Skin epidermis (tissue), 12 donors: ENCODE measurements around the gene TRIP4.
"Not testable (repeated sequence)": the region's sequence is repeated elsewhere in the genome, so short reads cannot be mapped to it uniquely, and the experiment has no call there.

Experiments used
- H3K27ac ChIP-seq, 21 experiments: fragments of 200-600 bp; sonication (generic) in 11 of 21; one replicate each; pipeline ENCODE4 v1.5.0; 2020; ENCODE audit warnings: mild to moderate bottlenecking in 3 of 21, inconsistent platforms in 2 of 21, moderate library complexity in 2 of 21
- H3K4me3 ChIP-seq, 7 experiments: fragments of 200-600 bp; sonication (generic) in 2 of 7; one replicate each; pipeline ENCODE4 v1.5.0; 2020; ENCODE audit warnings: inconsistent platforms in 2 of 7, mild to moderate bottlenecking in 2 of 7, moderate library complexity in 1 of 7

Gene TRIP4

GRCh38 chr15:64380130-64380870 is 7.3 kb upstream of the TRIP4 start:
- peak overlapping the region in 2 of 21 experiments; percentile 35 to 63 for H3K27ac ChIP-seq
- peak overlapping the region; percentile 52 to 76 (median 58) for H3K4me3 ChIP-seq

- Histone ChIP-seq H3K27ac (peak within 1 kb of the TSS in 6 of 21 experiments; percentile 18 to 63 (median 32)), H3K4me3 (peak within 1 kb of the TSS; percentile 52 to 76 (median 58))
Observed at GRCh38 chr15:64381000-64381751, 6.5 kb upstream of the TRIP4 start, which contains the start of gene PCLAF. TSS of gene PCLAF (minus strand) at chr15:64381441. CDS start at chr15:64381371, 70 bp downstream.

GRCh38 chr15:64383760-64384159 is 3.9 kb upstream of the TRIP4 start:
- Histone ChIP-seq H3K27ac (no peak overlapping the region), H3K4me3 (no peak overlapping the region)

- H3K27ac ChIP-seq = no peak overlapping the region
- no peak overlapping the region for H3K4me3 ChIP-seq
Observed at GRCh38 chr15:64386291-64386690, 1.3 kb upstream of the TRIP4 start.

GRCh38 chr15:64389036-64389435 is 1.4 kb downstream of the TRIP4 start:
- Histone ChIP-seq H3K27ac (no peak overlapping the region), H3K4me3 (no peak overlapping the region)

- H3K27ac ChIP-seq, H3K4me3 ChIP-seq: not testable (repeated sequence)
Observed at GRCh38 chr15:64392471-64392870, 4.8 kb downstream of the TRIP4 start.

- H3K27ac ChIP-seq = no peak overlapping the region
- no peak overlapping the region for H3K4me3 ChIP-seq
Observed at GRCh38 chr15:64396789-64397188, 9.2 kb downstream of the TRIP4 start.

GRCh38 chr15:64398575-64398974 is 10.9 kb downstream of the TRIP4 start:
- H3K4me3 ChIP-seq = no peak overlapping the region
- H3K27ac ChIP-seq = no peak overlapping the region

- Histone ChIP-seq H3K27ac (no peak overlapping the region), H3K4me3 (no peak overlapping the region)
Observed at GRCh38 chr15:64400583-64400982, 12.9 kb downstream of the TRIP4 start.

GRCh38 chr15:64412216-64412615 is 24.6 kb downstream of the TRIP4 start:
- no peak overlapping the region for H3K4me3 ChIP-seq
- H3K27ac ChIP-seq = no peak overlapping the region

- H3K4me3 ChIP-seq = no peak overlapping the region
- no peak overlapping the region for H3K27ac ChIP-seq
Observed at GRCh38 chr15:64422697-64423096, 35.1 kb downstream of the TRIP4 start.

- Histone ChIP-seq H3K27ac (no peak overlapping the region), H3K4me3 (no peak overlapping the region)
Observed at GRCh38 chr15:64423970-64424369, 36.3 kb downstream of the TRIP4 start.

- Histone ChIP-seq H3K4me3 (no peak overlapping the region), H3K27ac (no peak overlapping the region)
Observed at GRCh38 chr15:64425221-64425620, 37.6 kb downstream of the TRIP4 start.

GRCh38 chr15:64426845-64427465 is 39.3 kb downstream of the TRIP4 start:
- no peak overlapping the region for H3K27ac ChIP-seq

GRCh38 chr15:64429448-64429847 is 41.8 kb downstream of the TRIP4 start:
- H3K4me3 ChIP-seq = no peak overlapping the region
- H3K27ac ChIP-seq = peak overlapping the region in 10 of 21 experiments; percentile 26 to 79 (median 54)

More at GRCh38 chr15:64426845-64427465, 39.3 kb downstream of the TRIP4 start:
- H3K4me3 ChIP-seq = no peak overlapping the region

GRCh38 chr15:64430000-64430735 is 42.5 kb downstream of the TRIP4 start:
- peak overlapping the region in 15 of 21 experiments; percentile 15 to 79 (median 43) for H3K27ac ChIP-seq
- no peak overlapping the region for H3K4me3 ChIP-seq

- H3K4me3 ChIP-seq = no peak overlapping the region
- H3K27ac ChIP-seq = no peak overlapping the region
Observed at GRCh38 chr15:64437982-64438381, 50.3 kb downstream of the TRIP4 start.

GRCh38 chr15:64438653-64439447 is 51.2 kb downstream of the TRIP4 start:
- Histone ChIP-seq H3K27ac (no peak overlapping the region), H3K4me3 (no peak overlapping the region)

- Histone ChIP-seq H3K27ac (no peak overlapping the region), H3K4me3 (no peak overlapping the region)
Observed at GRCh38 chr15:64441852-64442251, 54.2 kb downstream of the TRIP4 start.
